DMS53 treated with DMSO at 0.1 percent for 48 hours (cell line): ENCODE data around the gene COL25A1.

Experiments
- DNase-seq: peaks from one replicate; lab custom pipeline; 2025; ENCODE audit not compliant: unreplicated experiment; lab: John Stamatoyannopoulos, UW

The COL25A1 gene

DNA sequence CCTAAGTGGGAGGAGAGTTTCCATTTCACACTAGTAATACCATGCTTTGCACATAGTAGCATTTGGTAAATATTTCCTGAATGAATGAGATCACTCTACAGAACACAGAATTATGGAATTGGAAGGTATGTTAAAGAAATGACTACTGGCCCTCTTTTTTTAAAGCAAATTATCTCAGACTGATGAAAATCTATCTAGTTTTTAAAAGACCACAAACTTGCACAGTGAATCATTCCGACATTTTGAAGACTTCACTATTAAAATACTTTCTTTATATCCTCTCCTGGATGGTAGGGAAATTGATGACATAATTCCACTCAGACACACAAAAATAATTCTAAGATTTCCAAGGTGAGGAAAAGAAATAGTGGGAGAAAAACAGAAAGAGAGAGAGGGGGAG is 471.2 kb downstream of the COL25A1 start:
- no peak for DNase-seq

DNA sequence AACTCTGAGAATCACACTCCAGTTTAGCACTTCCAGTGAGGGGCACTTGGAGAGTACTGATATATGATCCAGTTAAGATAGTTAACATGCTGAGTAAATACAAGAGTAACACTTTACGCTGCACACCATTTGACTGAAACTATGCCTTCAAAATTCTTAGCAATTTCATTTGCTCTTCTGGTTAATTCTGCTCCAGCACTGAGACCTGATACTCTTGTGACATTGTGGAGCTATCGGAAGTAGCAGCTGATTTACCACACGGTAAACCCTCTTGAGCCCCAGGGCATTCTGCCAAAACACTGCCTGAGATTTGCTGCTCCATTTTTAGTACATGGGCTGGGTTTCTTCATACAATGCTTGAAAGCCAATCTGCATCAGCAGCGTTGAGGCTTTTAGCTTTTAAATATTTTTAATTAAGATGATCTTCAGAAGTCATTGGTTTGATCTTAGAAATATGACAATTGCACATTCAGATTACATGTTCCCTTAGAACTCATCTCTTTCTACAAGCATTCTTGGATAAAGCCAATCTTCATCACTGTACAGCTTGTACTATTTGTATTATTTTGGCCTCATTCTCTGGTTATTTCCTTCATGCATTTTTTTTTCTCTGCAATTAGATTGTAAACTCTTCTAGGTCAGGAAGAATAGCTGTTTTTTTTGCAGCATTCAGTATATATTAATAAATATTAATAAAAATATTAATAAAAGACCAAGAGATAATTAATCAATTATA is 471.8 kb downstream of the COL25A1 start:
- peak; percentile 82 for DNase-seq

DNA sequence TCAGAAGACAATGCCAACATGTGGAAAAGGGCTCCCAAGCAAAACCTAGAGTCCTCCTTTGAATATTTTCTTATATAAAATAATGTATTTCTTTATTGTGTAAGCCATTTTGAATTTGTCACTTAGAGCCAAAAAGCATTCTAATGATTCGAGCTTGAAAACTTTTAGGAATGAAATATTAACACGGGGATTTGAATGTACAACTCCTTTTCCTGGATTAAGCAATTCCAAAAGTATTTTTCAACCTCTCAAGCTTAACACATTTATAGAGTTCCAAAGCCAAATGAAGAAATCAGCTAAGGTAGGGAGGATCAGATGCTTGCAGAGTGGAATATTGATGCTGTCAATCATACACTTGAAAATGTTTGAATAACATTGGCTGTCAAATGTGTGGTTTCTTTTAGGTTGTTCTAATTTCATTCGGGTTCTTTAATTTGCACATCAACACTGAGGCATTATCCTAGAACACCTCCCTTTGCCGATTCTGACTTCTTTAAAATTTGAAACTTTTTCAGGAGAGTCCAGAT is 472.4 kb downstream of the COL25A1 start:
- no peak for DNase-seq

DNA sequence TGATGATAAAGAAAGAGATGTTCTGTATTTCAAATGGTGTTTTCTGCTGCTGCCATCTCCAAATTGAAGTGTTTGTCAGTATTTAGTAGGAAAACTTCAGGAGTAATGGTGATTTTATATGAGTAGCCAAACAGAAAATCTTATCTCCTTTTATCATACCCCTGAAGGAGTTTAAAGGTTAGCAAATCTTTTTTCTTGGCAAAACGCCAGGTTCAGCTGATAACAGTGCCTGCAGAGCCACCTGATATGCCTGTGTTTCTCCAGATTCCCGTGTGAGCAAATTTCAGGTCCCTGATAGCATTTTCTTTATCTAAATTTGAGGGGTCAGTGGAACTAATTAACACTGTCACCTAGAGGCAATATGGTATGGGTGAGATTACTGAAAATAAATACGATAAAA is 473.8 kb downstream of the COL25A1 start:
- DNase-seq, result no peak

DNA sequence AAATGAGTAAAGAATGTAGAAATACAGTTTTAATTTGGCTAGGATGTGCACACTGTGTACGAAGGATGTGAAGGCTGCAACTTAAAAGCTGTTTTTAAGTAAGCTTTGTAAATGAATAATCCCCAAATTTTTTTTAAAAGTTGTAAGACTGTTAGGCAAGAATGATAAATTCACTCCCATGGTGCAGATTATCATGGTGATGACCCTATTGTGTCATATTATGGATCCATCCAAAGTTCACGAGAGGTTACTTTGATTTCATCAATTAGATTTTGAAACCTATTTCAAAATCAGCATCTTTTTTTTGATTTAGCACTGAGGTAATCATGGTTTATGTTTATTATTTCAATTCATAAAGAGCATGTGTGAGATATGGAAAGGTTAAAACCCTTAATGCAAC is 476.7 kb downstream of the COL25A1 start:
- DNase-seq, result no peak

DNA sequence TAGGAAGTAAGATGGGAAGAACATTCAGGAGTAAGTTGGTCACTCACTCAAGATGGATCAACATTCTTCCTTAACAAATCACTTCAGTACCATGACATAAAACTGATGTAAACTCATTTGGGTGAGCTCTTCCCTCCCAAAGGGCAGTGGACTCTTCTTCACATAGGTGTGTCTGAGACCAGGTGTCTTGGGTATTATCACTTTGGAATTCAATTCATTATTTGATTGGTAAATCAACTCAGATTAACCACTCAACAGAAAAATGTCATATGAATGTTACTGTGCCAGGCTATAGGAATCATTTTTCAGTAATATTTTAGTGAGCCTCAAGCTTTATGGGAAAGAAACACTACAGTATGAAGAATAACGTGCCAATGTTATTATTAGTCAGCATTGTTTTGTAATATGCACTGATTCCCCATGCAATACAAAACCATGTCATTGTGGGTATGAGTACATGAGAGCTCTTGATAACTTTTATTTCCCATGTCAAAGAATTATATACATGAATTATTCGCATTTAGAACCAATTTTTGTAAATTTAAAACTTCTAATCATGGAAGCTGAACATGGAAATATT is 481.0 kb downstream of the COL25A1 start:
- no peak for DNase-seq

DNA sequence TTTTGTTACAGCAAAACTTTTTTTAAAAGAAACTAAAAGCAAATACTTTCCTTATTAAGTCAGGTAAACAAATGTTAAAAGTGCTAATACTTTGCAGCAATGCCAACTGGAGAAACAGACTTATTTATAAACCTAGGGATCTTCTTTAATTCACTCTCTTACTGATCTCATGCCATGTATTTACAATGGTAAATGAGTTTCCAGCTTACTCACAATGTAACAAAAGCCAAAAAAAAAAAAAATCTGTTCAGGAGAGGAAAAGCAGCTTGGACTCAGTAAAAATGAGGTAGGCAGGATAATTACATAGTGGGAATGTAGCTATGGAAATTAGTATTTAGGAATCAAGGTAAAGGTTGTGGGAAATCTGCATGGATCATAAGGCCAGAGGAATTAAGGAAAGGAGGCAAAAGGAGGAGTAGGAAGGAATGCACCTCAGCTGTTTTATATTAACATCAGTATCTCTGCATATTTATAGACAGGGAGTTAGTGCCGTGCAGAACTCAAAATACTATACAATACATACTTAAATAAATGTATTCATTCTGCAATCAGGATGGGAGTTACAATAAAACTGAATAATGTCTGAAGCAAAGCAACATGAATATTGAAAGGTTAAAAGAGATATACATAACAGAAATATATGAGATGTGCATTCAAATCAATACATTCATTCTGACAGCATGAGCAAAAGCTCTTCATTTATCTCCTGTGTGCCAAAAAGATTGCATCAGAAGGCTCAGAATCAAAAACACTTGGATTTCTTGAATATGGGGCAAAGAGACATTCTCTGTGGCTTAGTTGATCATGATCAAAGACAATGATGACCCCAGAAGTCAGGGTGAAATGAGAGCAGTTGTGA is 481.7 kb downstream of the COL25A1 start:
- no peak for DNase-seq

DNA sequence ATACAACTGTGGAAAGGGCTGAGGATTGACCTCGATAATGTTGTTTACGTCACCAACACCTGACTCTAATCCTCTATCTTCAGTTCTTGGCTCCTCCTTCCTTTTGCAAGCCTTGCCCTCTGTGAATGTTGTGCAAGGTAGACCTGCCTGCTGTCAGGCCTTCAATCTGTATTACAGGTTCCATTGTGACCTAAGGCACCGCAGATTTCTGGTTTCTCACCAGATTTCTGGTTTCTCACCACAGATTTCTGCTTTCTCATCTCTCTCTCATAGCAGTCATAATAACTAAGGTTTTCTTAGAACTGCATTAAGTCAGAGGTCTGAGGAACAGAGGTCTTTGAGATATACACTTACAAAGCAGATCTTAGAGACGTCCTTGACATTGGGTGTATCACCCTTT is 488.1 kb downstream of the COL25A1 start:
- no peak for DNase-seq

DNA sequence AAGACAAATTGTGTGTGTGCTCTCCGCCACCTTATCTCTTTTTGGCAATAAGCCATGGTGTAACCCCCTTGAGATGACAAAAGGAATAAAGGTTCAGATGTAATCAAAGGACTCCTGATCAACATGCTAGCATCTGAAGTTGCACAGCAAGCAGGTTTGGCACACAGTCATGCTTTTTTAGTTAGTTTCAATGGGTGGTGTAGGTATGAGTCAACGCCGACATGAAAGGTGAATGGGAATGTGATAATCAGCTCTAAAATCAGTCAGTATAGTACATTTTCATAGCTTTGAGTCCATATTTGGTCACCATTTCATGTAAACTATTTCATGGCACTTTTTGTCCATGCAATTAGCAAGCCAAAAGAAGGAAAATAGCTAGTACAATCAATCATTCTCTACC is 489.2 kb downstream of the COL25A1 start:
- no peak for DNase-seq

DNA sequence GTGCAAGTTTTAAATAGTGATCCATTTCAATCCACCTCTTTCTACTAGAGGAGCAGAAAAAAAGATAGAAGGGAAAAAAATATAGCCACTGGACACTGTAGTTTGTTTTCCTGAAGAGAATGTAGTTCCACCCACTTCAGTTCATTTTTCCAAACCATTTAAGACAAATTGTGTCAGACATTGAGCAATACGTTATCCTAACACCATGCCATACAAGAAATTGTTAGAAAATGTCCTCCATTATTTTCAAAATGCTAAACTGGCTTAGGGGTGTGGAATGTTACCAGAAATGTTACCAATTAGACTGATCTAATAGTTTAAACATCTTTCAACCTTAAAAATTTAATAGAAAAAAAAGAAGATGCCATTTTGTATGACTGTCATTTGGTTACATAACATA is 491.0 kb downstream of the COL25A1 start:
- no peak for DNase-seq

DNA sequence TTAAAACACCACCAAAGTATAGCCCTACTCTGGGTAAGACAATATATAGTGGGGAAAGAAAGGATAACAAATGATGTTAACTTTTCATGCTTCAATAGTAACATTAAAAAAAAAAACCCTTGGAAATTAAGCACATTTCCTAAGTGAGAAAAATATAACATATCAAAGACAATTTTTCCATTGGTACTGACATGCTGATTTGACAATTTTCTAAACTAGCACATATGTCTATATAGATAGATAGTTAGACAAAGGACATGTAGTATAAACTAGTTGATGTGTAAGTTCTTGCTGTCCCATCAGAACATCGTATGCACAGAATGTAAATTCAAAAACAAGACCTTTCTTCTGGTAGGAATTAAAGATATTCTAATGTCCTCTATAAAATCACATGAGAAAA is 492.4 kb downstream of the COL25A1 start:
- DNase-seq, result no peak

DNA sequence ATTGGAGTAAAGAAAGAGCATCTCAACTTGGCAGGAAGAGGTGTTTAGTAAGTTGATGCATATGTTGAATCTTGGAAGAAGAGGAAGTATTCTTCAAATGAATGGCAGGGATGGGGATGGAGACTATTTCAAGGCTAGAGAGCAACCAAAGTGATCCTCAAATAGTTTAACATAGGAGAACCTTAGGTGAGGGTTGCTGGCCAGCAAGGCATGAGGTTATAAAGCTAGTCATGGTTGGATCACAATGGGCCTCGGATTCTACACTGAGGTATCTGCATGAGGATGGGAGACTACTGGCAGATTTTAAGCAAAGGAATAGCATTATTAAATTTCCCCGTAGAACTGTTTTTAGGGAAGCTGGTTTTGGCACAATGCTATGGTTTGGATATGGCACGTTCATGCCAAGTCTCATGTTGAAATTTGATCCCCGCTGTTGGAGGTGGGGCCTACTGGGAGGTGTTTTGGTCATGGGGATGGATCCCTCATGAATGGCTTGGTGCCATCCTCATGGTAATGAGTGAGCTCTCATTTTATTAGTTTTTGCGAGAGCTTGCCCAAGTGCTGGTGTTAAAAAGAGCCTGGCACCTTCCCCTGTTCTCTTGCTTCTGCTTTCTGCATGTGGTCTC is 497.7 kb downstream of the COL25A1 start:
- DNase-seq, result no peak

DNA sequence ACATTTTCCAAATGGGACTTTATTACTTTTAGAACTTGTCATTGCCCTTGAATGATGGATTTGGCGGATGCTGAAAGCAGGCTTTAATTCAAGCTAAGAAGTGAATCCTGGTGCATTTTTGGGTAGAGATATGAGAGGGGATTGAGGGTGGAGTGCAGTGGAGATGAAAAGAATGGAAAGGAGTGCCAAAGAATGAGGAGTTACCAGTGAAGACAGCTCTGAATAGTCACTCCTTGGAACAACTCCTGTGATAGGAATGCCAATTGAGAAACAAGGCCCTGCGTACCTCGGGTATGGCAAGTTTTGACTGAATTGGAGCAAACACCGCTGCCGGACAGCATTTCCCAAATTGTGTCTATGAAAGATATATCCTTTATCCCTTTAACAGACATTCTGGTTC is 503.2 kb downstream of the COL25A1 start:
- DNase-seq, result no peak

DNA sequence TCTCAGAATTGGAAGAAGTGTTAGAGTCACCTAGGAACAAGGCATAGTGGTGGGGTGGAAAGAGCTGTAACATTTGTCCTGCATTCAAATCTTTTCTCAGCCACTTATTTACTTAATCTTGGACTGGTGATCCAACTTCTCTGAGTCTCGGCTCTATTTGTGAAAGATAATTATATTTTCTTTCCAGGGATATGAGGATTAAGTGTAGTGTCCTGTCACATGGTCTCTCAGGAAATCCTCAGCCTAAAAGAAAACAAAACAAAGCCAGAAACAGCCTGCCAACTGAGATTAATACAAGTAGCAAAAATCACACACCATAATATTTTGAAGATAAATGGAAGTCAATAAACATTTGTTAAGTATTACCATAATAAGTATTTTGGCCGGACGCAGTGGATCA is 506.3 kb downstream of the COL25A1 start:
- DNase-seq, result no peak

DNA sequence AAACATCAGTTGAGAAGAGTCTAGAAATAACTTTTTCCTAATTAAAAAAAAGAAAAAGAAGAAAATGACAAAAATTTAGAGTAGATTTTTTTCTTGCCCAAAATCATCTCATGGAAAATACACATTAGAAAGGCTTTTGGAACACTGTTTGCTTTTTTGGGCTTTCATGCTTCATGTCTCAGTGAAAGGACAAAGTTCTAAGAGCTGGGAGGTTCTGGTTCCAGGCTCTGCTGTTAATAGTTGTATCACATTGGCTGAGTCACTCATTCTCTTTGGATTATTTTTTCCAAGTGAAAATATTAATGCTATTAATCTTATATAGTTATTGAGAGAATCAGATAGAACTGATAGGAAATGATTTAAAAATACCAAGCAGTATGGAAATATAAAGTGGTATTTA is 506.7 kb downstream of the COL25A1 start:
- no peak for DNase-seq

DNA sequence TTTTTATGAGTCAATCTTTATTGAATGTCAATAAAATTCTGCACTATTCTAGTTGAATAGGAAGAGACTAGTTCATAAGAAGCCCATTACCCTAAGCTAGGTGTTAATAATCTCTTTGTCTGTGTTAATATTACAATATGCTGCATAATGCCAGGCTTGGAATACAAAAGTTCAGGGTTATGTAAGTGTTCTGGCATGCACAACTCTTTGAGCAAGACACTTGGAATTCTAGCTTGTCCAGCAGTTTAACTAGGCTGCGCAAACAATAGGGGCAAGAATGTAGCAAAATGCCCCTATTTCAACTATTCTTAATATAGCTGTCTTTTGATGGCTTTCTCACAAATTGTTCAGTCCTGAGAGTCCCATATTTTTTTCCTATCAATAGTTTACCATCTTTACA is 508.3 kb downstream of the COL25A1 start:
- DNase-seq, result no peak

DNA sequence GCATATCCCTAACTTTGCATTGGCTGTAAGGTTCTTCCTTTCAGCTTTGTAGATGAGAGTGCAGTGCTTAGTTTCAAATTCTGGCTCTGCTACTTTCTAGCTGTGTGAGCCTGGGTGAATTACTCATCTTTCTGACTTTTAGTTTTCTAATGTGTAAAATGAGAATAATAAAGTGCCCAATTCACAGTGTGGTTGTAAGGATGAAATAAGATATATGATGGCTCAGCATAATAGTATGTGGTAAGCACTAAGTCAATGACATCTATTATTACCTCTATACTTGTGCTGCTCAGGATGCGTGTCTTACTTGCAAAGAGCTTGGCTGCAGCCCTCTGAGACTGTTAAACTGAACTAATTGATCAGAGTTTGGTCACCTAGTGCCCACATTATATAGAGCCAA is 509.0 kb downstream of the COL25A1 start:
- DNase-seq, result no peak

DNA sequence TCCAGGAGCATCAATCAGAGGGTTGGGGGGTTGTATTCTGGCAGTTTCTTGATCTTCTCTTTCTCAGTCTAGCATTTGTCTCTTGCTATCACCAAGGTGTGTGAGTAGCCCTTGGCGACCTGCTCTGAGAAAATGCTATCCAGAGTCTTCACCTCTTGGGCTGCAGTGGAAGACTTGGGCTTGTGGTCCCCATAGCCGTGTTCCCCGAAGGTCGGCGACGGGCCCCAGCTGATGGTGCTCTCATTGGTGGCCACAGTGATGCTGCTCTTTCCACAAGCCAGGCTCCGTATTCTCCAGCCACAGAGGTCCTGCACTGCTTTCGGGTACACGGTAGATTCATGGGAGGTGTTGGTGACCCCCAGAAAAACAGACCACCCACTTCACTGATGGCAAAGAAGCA is 513.7 kb downstream of the COL25A1 start:
- no peak for DNase-seq

DNA sequence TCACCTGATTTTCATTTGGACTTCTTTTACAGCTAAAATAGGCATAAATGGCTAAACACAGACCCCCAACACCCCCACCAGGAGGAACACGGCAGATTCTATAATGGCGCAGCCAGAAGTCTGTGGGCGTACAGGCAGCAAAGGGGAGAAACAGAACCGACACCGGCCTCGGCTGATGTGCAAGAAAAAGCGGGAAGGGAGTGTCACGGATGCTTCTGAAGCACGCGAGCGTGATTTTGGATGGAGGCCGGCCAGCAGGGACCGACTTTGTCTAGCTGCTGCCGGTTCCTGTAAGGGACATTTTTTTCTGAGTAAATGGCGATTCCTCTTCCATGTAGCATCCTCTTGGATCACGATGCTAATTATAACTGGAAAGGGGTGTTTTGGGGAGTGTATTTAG is 514.7 kb downstream of the COL25A1 start:
- DNase-seq, result no peak

DNA sequence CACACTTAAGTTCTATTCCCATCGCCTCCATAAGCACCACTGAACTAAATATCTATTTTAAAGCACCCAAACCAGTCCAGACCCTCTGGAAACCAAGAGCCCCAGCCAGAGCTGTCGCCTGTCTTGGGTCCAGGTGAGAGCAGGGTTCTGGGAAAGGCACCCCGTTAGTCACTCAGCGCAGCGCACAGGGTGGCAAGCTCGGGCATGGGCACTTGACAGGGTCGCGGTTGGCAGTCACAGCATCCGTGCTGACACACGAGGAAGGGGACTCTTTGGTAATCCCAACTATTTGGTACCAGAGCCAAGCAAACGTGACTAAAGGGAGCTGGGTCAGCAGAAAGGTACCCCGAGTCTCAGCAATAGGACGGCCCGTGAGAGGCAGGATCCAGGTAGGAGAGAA is 515.4 kb downstream of the COL25A1 start:
- DNase-seq, result no peak

DNA sequence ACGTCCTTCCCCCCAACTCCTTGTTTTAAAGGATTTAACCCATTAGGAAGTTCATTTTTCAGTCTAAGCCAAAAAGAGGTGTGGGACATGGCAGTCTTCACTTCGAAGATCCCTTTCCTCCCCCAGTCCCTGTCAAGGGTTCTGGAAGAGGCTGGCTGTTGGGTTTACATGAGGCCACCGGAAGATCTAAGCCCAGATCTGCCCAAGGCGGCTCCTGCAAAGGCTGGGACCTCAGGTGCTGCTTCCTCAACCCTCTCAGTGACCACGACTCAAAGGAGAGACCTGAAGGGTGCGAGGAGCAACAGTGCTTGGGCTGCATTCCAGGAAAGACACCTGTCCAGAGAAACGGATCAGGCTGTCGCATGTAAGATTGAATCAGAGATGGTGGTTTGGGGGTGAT is 516.1 kb downstream of the COL25A1 start:
- DNase-seq, result no peak
